Spleen (tissue), 11 donors: ENCODE data around the gene PAFAH2. TPM values are rescaled to one million over a fixed set of nuclear protein-coding genes. Genes with fewer than 3 reads are reported as not detected.

Source experiments
- DNase-seq: peaks from one replicate; pipeline ENCODE4 v3.0.0-alpha.2; 2020
- H3K27ac ChIP-seq, 8 donors: fragments of 200-600 bp; sonication (generic) in 7 of 8; 1 replicate in 4 of 8; 2 replicates in 4 of 8; pipeline versions ENCODE4 v1.5.0 to v1.8.0; 2016 to 2021; ENCODE audit warnings: inconsistent platforms in 4 of 8, mild to moderate bottlenecking in 4 of 8, moderate library complexity in 1 of 8
- H3K27me3 ChIP-seq, 7 donors: fragments of 200-600 bp; sonication (generic) in 6 of 7; replicated peaks in 1 of 7; 1 replicate in 4 of 7; 2 replicates in 3 of 7; pipeline versions ENCODE4 v1.5.0 to v1.8.0; 2016 to 2021; ENCODE audit warnings: inconsistent platforms in 3 of 7, mild to moderate bottlenecking in 1 of 7
- H3K36me3 ChIP-seq, 6 donors: fragments of 200-600 bp; sonication (generic) in 5 of 6; 1 replicate in 4 of 6; 2 replicates in 2 of 6; pipeline versions ENCODE4 v1.5.0 to v1.8.0; 2016 to 2021; ENCODE audit warnings: inconsistent platforms in 2 of 6
- H3K4me1 ChIP-seq, 6 donors: fragments of 200-600 bp; sonication (generic) in 5 of 6; 1 replicate in 3 of 6; 2 replicates in 3 of 6; pipeline versions ENCODE4 v1.5.0 to v1.8.0; 2016 to 2021; ENCODE audit warnings: inconsistent platforms in 3 of 6
- H3K4me3 ChIP-seq, 8 donors: fragments of 200-600 bp; sonication (generic) in 7 of 8; 1 replicate in 4 of 8; 2 replicates in 4 of 8; pipeline versions ENCODE4 v1.5.0 to v1.8.0; 2016 to 2021; ENCODE audit warnings: inconsistent platforms in 4 of 8, mild to moderate bottlenecking in 4 of 8, moderate library complexity in 2 of 8
- H3K9me3 ChIP-seq, 8 donors: fragments of 200-600 bp; sonication (generic) in 7 of 8; 1 replicate in 4 of 8; 2 replicates in 4 of 8; pipeline versions ENCODE4 v1.5.0 to v1.8.0; 2016 to 2021; ENCODE audit warnings: inconsistent platforms in 4 of 8
- CTCF ChIP-seq, 11 experiments: fragments of 200-600 bp in 7 of 11; fragments of 450-650 bp in 4 of 11; sonication (generic) in 4 of 11; IDR thresholded peaks in 8 of 11; conservative IDR thresholded peaks in 3 of 11; 1 replicate in 7 of 11; 2 replicates in 4 of 11; pipeline versions ENCODE4 v1.4.0 to v1.8.0; 2016 to 2021; ENCODE audit warnings: antibody characterized with exemption in 11 of 11, inconsistent platforms in 4 of 11, mild to moderate bottlenecking in 1 of 11
- POLR2A ChIP-seq, 3 donors: fragments of 450-650 bp; IDR thresholded peaks; one replicate each; pipeline ENCODE4 v1.5.1; 2017; ENCODE audit warnings: antibody characterized with exemption in 3 of 3, mild to moderate bottlenecking in 1 of 3
- POLR2AphosphoS5 ChIP-seq, 3 donors: sonication (generic); formaldehyde crosslinking; IDR thresholded peaks; one replicate each; pipeline ENCODE4 v1.5.1; 2017; ENCODE audit warnings: antibody characterized with exemption in 3 of 3
- WGBS, 5 donors: extraction: QIAGEN DNeasy Blood & Tissue Kit in 3 of 5; methylation state at CpG; one replicate each; pipeline versions ENCODE4 v1.1.5 to v1.1.7; 2013 to 2018; 5-methylcytosine and 5-hydroxymethylcytosine counted together
- intact Hi-C: fragments of 100-400 bp; cut with DNase I; formaldehyde crosslinking; loops from one replicate; pipeline ENCODE4 v1.15.0; 2023; ENCODE audit warnings: low total_unique reads
- polyA plus RNA-seq, 3 donors: library from polyadenylated mRNA; stranded (reverse); fragments of 200-250 nt; gene quantifications; one replicate each; pipeline ENCODE4 v1.2.1, GENCODE V29; 2013
- total RNA-seq, 7 donors: library from RNA; depleted of rRNA in 3 of 7; stranded (reverse); fragments of >200 nt in 3 of 7; fragmentation: NEBNext Ultra II Directional in 4 of 7; extraction: Animal tissue kit (Norgen Biotek cat#: 25700) in 4 of 7; gene quantifications; one replicate each; pipeline versions ENCODE4 v1.1.0 to v1.2.1, GENCODE V29; 2016 to 2021
- donor health status: healthy with polysubstance abuse.
- donor health status: DM: no; HTN: no; CAD: no; lungs with moderate emphysema.
- donor health status: DM: no; HTN: no; CAD: no.
- donor health status: Bipolar disorder and iron deficiency.
- donor health status: healthy.
- donor health status: DM: no; HTN: no; CAD: no.
- donor health status: DM: yes; HTN: yes; CAD: no.

PAFAH2 gene
- total and polyA plus RNA-seq, 10 donors = 3.9 to 19.7 (median 13.6) TPM

GRCh38 chr1:26025060-26025459 is 27.2 kb upstream of the PAFAH2 start:
- intact Hi-C loops = no loop called here

GRCh38 chr1:26023826-26024225 is 26.0 kb upstream of the PAFAH2 start:
- 86 to 92% (median 88%) methylated on average over 5 of the region's 5 CpGs for WGBS, 5 donors
- TF ChIP-seq POLR2A (IDR thresholded peaks at IDR 0.05) (no peak), POLR2AphosphoS5 (IDR thresholded peaks at IDR 0.05) (no peak), CTCF (IDR thresholded peaks at IDR 0.05 in 8 of 11, conservative IDR thresholded peaks at IDR 0.05 in 3 of 11) (no peak)
- intact Hi-C loops = no loop called here

More at GRCh38 chr1:26025060-26025459, 27.2 kb upstream of the PAFAH2 start:
- no peak for TF ChIP-seq POLR2A (IDR thresholded peaks at IDR 0.05)
- TF ChIP-seq POLR2AphosphoS5 (IDR thresholded peaks at IDR 0.05) = no peak
- no peak for TF ChIP-seq CTCF (IDR thresholded peaks at IDR 0.05 in 8 of 11, conservative IDR thresholded peaks at IDR 0.05 in 3 of 11)
- Histone ChIP-seq H3K4me3 (peak overlapping the region in 2 of 8 donors; percentile 21 to 38), H3K27me3 (no peaks in the 10 kb centered on the region), H3K4me1 (peaks cover 0 to 17% (median under 1%) of the 10 kb centered on the region in 6 donors), H3K36me3 (no peaks in the 10 kb centered on the region), H3K9me3 (no peaks in the 10 kb centered on the region), H3K27ac (peak overlapping the region in 1 of 8 donors; percentile 7)
- 85 to 93% (median 87%) methylated on average over 5 of the region's 5 CpGs for WGBS, 5 donors
- no peak for DNase-seq

GRCh38 chr1:26023009-26023408 is 25.1 kb upstream of the PAFAH2 start:
- H3K4me1 ChIP-seq = peaks cover 0 to 26% (median 14%) of the 10 kb centered on the region in 6 donors
- no peaks in the 10 kb centered on the region for H3K27me3 ChIP-seq
- H3K9me3 ChIP-seq = no peaks in the 10 kb centered on the region
- 81 to 91% (median 89%) methylated on average over 13 of the region's 13 CpGs for WGBS, 5 donors
- H3K4me3 ChIP-seq = peak overlapping the region in 4 of 8 donors; percentile 21 to 41 (median 26)
- TF ChIP-seq POLR2A (IDR thresholded peaks at IDR 0.05) (no peak), POLR2AphosphoS5 (IDR thresholded peaks at IDR 0.05) (no peak), CTCF (IDR thresholded peaks at IDR 0.05 in 8 of 11, conservative IDR thresholded peaks at IDR 0.05 in 3 of 11) (no peak)
- no peak for DNase-seq
- no peaks in the 10 kb centered on the region for H3K36me3 ChIP-seq
- peak overlapping the region in 4 of 8 donors; percentile 53 to 72 (median 63) for H3K27ac ChIP-seq
- intact Hi-C loops = no loop called here

More at GRCh38 chr1:26023826-26024225, 26.0 kb upstream of the PAFAH2 start:
- peak overlapping the region in 4 of 8 donors; percentile 21 to 38 (median 26) for H3K4me3 ChIP-seq
- peaks cover 0 to 25% (median 6%) of the 10 kb centered on the region in 6 donors for H3K4me1 ChIP-seq
- peak overlapping the region in 3 of 8 donors; percentile 22 to 72 (median 22) for H3K27ac ChIP-seq
- no peaks in the 10 kb centered on the region for H3K9me3 ChIP-seq
- H3K27me3 ChIP-seq = no peaks in the 10 kb centered on the region
- no peak for DNase-seq
- no peaks in the 10 kb centered on the region for H3K36me3 ChIP-seq

GRCh38 chr1:26022404-26022779 is 24.5 kb upstream of the PAFAH2 start:
- intact Hi-C loops = no loop called here
- no peaks in the 10 kb centered on the region for H3K27me3 ChIP-seq
- no peaks in the 10 kb centered on the region for H3K36me3 ChIP-seq
- H3K9me3 ChIP-seq = no peaks in the 10 kb centered on the region
- peak overlapping the region in 6 of 8 donors; percentile 53 to 72 (median 58) for H3K27ac ChIP-seq
- H3K4me3 ChIP-seq = peak overlapping the region in 6 of 8 donors; percentile 6 to 41 (median 21)
- TF ChIP-seq CTCF (IDR thresholded peaks at IDR 0.05 in 8 of 11, conservative IDR thresholded peaks at IDR 0.05 in 3 of 11) (no peak), POLR2AphosphoS5 (IDR thresholded peaks at IDR 0.05) (no peak), POLR2A (IDR thresholded peaks at IDR 0.05) (no peak)
- peaks cover 1 to 32% (median 19%) of the 10 kb centered on the region in 6 donors for H3K4me1 ChIP-seq
- 67 to 89% (median 76%) methylated on average over 5 to 8 of the region's 8 CpGs for WGBS, 5 donors
- DNase-seq = no peak
